GM10266 (cell line): ENCODE measurements around the gene SIDT1.

Source experiments
- DNase-seq: peaks from one replicate; pipeline ENCODE4 v3.0.0; 2012; ENCODE audit errors: extremely low spot score
- CTCF ChIP-seq: IDR thresholded peaks from 2 replicates; pipeline ENCODE4 v1.5.1; 2012; ENCODE audit warnings: mild to moderate bottlenecking, low read depth; ENCODE audit not compliant: control insufficient read depth, insufficient read depth; ENCODE audit errors: missing control alignments

The SIDT1 gene

GRCh38 chr3:113570158-113570557 is 37.8 kb downstream of the SIDT1 start:
- no peak for TF ChIP-seq CTCF

GRCh38 chr3:113571360-113571759 is 39.0 kb downstream of the SIDT1 start:
- DNase-seq, result no peak
- no peak for TF ChIP-seq CTCF

More at GRCh38 chr3:113570158-113570557, 37.8 kb downstream of the SIDT1 start:
- no peak for DNase-seq

GRCh38 chr3:113573728-113574127 is 41.4 kb downstream of the SIDT1 start:
- TF ChIP-seq CTCF, result no peak

GRCh38 chr3:113574213-113574612 is 41.9 kb downstream of the SIDT1 start:
- no peak for DNase-seq
- TF ChIP-seq CTCF, result no peak

More at GRCh38 chr3:113573728-113574127, 41.4 kb downstream of the SIDT1 start:
- DNase-seq, result no peak

- no peak for TF ChIP-seq CTCF
- DNase-seq, result no peak
Observed at GRCh38 chr3:113575206-113575605, 42.9 kb downstream of the SIDT1 start.

GRCh38 chr3:113585228-113585627 is 52.9 kb downstream of the SIDT1 start:
- no peak for DNase-seq
- no peak for TF ChIP-seq CTCF

GRCh38 chr3:113585720-113586119 is 53.4 kb downstream of the SIDT1 start:
- TF ChIP-seq CTCF, result no peak
- no peak for DNase-seq

GRCh38 chr3:113588806-113589205 is 56.5 kb downstream of the SIDT1 start:
- no peak for DNase-seq
- TF ChIP-seq CTCF, result no peak
